NCI-H460 (cell line): ENCODE measurements around the gene ESF1. TPM values are rescaled to one million over a fixed set of nuclear protein-coding genes. Genes with fewer than 3 reads are reported as not detected.
"Not testable (repeated sequence)": the region's sequence is repeated elsewhere in the genome, so short reads cannot be mapped to it uniquely, and the experiment has no call there.

Experiments
- DNase-seq: peaks from one replicate; pipeline ENCODE4 v3.0.0-alpha.2; 2016; ENCODE audit warnings: low read depth; ENCODE audit errors: extremely low read depth
- total RNA-seq: library from RNA; depleted of rRNA; stranded (reverse); fragments of >200 nt; shearing (Covaris generic); gene quantifications from 2 replicates; pipeline ENCODE4 v1.2.3, GENCODE V29; 2014

Gene ESF1
- total RNA-seq, 1 experiment from 2014 or later = 28.9 TPM

DNA sequence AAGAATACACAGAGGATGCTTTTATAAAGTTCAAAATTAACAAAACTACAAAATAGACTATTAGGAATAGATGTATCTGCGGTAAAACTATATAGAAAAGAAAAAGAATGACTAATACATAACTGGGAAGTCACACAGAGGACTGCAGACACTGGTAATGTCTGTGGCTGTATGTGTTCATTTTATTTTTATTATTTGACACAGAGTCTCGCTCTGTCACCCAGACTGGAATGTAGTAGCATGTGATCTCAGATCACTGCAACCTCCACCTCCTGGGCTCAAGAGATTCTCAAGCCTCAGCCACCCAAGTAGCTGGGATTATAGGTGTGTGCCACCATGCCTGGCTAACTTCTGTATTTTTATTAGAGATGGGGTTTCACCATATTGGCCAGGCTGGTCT is 38.9 kb downstream of the ESF1 start:
- no peak for DNase-seq

DNA sequence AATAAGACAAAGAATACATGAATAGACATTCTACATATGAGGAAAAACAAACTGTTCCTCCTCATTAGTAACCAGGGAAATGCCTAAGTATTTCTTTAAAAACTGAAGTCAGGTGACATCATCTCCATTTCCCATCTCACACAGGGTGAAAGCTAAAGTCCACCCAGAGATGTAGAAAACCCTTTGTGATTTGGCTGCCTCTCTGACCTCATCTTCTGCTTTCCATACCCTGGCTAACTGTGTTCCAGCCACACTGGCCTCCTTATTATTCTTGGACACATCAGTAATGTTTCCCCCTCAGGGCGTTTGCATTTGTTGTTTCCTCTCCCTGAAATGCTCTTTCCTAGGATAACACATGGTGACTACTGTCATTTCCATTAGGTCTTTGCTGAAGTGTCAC is 40.4 kb downstream of the ESF1 start:
- DNase-seq = no peak

DNA sequence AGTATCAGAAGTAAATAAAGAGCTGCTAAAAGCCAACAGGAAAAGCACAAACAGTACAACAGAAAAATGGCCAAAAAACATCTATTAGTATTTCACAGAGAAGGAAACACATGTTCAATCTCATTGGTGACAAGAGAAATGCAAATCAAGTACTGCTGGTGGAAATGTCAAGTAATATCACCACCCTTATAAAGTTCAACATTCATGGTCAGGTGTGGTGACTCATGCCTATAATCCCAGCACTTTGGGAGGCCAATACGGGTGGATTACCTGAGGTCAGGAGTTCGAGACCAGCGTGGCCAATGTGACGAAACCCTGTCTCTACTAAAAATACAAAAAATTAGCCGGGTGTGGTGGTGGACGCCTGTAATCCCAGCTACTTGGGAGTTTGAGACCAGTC is 42.8 kb downstream of the ESF1 start:
- no peak for DNase-seq

DNA sequence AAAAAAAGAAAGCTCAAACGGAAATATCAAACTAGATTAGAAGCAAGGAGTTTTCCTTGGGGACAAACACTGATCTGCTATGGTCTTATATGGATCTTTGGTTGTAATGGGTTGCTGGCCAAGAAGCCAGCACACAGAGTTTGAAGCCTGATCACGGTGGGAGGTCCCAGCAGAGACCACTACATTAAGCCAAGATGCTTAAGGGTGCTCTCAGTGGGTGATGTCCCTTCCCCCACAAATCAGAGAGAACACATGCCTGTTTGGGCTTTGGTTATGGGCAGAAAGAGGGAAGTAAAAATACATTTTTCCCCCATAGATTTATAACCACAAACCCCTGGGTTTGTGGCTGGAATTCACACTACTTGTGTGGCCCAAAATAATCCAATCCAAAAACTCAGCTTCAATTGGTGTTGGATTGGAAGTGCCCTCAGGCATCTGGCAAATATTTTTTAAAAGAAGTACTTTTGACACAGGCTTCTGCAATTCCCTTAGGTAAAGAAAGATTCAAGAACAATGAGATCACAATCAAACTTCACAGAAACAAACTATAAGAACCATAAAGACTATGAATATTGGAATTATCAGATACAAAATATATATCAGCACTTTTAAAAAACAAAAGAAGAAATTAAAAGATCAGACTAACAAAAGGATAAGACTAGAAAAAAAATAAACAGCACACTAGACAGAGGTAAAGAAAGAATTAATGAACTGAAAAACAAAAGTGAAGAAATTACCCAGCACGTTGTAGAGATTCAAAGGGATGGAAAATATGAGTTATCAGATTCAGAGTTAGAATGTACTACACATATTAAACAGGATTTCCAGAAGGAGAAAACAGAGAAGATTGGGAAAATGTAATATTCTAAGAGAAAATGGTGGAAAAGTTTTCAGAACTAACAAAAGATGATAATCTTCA is 44.7 kb downstream of the ESF1 start:
- no peak for DNase-seq

DNA sequence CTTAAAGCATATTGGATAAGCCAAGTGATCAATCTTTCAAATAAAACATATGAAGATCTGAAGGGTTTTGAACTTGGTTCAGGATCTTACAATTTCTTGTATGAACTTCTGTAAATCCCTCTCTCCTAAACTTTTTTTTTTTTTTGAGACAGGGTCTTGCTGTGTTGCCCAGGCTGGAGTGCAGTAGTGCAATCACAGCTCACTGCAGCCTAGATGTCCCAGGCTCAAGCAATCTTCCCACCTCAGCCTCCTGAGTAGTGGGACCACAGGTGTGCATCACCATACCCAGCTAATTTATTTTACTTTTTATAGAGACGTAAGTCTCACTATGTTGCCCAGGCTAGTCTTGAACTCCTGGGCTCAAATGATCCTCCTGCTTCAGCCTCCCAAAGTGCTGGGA is 46.5 kb downstream of the ESF1 start:
- DNase-seq = not testable (repeated sequence)

DNA sequence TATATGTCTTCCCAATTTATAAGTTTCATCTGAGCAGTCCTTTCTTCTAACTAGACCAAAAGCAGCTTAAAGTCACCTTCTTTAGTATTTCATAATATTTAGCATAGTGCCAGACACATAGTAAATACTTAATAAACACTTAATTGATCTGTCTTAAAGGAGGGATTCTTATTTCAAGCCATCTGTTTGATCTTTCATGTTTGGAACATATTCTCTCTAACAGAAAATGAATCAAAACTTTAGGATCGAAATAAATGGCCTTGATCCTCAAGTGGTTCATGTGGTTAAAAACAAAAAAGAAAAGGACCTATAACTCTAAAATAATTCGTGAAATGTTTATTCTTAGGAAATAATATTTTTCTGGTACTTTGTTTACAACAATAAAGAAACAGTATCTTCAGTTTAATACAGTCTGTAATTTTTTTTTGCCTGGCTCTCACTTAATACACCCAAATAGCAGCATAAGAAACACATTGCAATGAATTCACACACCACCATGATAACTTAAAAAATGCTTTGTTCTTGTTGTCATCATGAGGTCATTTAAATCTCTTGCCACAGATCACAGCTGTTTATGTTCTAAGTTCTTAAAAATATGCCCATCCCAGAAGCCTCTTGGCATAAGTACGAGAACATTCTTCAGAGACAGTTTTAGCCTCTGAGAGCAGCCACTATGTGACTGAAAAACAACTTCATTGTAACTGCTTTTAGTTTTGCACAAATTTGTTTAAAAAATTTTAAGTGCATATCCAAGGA is 48.1 kb downstream of the ESF1 start:
- no peak for DNase-seq

DNA sequence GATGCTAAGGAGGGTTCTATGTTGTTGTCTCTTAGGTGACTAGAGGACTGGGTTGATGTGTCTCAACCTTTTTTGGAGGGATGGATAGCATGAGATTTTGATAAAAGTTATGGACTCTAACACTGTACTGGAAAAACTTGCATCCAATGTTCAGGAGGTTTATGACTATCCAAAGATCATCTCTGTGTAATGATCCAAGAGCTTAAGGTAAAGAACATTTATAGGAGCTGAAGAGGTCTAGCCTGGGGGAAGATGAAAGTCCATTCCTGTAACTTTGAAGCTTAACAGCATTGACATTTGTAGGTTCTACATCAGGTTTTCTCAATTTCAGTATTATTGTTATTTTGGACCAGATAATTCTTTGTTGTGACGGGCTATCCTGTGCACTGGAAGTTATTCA is 48.9 kb downstream of the ESF1 start:
- no peak for DNase-seq

DNA sequence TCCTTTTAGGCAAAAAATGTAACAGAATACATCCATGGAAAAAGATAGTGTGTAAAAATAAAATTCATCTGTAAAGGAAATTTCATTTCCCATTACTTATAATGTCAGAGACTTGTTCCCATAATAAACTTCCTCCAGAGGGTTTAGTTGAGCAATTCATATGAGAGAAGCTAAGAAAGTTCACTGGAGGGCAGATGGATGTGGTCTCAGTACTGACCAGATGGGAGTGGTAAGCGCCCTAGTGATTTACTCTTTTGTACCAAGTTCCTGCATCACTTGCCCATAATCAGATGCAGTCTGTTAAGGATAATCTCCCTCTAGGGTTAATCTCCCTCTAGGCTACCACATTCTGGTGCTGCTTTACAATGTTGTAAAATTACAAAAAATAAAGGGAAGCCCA is 61.7 kb downstream of the ESF1 start:
- DNase-seq = no peak

DNA sequence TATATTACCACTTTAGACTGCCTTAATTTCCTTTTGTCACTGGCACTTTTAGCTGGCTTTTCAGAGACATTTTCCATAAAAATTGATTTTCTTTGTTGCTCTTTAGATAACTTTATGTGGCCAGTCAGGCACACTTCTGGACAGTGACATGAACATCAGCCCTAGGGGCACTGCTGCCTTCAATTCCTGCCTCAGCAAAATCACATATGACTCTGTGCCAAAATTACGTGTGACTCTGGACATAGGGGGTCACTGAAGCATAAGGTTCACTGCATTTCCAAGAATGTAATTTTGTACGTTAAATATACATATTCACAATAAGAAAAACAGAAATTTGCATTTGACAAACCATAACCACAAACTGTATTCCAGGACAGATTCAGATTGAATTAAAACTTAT is 66.5 kb downstream of the ESF1 start:
- DNase-seq = no peak

DNA sequence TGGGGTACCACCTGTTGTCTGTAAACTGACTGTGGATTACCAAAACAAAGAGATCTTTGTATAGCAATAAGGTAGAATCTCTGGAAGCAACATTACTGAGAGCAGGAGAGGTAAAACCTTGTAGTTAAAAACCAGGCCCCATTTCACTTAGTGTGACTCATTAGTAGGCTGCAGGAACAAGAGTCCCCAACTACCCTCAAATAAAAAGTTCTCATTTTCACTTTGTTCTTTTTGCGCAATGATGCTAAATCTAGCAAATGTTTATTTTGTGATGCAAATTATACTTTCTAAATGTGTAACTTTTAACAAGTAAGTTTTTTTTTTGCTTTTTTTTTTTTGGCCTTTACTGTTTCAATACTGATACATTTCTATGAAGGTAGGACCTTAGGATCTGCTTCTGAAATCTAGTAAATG is 67.1 kb downstream of the ESF1 start:
- DNase-seq = no peak

DNA sequence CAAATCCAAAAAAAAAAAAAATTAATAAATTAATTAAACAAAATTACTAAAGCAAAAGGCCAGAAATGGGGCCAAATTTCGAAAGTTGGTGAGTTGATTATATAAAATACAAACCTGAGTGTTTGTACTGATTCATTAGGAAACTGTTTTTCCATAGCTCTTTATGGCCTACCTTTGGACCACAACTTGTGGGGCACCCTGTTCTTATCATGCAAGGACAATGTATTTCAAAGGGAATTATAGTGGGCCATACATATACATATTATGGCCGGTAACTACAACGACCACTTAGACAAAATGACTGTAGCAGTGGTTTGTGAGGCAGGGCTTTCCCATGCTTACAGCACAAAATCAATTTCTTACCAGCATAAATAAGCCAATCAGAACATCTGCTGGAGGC is 69.5 kb downstream of the ESF1 start:
- DNase-seq = no peak

DNA sequence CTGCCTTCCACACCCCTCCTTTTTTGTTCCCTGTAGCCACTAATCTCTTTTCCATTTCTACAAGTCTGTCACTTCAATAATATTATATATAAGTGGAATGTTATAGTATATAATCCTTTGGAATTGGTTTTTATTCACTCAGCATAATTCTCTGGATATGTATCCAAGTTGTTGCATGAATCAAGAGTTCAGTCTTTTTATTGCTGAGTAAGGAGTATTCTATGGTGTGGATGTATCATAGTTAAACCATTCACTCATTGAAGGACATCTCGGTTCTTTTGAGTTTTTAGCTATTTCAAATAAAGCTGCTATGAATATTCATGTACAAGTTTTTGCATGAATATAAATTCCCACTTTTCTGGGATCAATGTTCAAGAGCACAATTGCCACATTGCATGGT is 76.5 kb downstream of the ESF1 start:
- no peak for DNase-seq

DNA sequence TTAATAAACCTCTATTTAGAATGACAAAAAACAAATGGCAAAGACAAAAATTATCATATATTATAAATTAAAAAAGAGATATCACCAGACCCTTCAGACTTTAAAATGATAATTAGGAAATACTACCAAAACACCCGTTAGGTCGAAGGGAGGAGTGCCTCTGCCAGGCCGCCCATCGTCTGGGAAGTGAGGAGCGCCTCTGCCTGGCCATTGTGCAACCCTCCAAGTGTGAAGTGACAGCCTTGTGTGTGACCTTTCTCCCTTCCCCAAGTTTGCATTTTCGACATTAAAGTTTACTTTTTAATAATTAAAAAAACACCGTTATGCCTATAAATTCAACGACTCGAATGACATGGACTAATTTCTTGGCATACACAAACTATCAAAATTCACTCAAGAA is 81.5 kb downstream of the ESF1 start:
- DNase-seq = no peak

DNA sequence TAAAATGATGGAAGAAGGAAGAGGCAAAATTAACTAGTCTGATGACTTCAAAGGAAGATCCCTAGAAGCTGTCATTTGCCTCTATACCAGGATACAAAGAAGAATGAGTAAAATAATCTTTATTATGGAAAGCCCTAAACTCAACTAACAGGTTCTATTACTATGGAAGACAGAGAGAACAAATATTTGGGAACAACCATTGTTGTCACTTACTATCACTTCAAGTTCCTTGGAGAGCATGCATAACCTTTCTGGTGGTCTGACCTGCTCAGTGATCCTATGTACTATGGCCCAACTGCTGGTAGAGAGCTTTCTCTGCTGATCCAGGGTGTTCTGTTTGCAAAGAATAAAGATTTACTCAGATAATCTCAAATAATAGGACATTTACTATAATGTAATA is 83.2 kb downstream of the ESF1 start:
- DNase-seq = no peak

DNA sequence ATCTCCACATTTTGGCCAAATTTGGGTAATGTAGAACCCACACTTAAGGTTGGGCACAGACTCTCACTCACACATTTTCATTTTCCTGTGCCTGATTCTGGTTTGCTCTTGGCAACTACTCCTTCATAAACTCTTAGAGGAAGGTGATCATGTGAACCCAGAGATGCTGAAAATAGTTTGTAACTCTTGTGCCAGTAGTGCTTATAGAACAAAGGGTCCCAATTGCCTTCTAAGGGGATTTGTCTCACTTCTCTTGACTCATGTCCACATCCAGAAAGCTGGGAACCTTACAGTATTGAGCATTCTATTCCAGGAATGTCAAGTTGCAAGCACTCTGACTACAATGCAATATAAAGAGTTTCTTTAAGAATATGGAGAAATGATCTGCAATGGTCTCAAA is 84.0 kb downstream of the ESF1 start:
- no peak for DNase-seq

DNA sequence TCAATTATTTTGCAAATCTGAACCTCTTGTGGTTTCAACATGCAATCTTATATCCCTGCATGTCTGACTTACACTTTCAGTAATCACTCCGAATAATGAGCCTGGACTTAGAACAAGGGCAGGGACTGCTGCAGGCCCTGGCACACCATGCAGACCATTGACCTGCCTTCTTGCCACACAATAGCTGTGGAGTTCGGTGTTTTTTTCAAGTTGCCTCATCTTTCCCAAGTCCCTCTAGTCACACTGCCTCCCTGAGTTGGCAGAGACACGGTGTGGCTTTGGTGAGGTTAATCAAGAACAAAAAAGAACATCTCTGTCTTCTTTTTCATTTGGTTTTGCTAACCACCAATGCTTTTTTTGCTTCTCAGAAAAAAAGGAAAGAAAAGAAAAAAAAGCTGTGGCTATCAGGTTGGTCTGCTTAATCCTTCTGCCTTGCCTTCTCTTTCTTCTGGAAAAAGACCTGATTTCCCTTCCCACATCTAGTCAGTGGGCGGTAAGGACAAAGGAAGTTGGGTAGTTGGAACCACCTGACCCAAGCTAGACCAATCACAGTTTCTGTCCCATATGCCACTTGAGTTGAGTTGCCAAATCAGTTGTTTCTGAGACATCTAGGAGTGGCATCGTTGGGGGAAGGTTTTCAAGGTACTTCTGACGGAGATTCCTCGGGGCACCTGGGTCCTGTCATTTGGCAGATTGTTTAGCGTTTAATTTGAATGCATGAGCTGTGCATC is 90.1 kb downstream of the ESF1 start:
- no peak for DNase-seq

DNA sequence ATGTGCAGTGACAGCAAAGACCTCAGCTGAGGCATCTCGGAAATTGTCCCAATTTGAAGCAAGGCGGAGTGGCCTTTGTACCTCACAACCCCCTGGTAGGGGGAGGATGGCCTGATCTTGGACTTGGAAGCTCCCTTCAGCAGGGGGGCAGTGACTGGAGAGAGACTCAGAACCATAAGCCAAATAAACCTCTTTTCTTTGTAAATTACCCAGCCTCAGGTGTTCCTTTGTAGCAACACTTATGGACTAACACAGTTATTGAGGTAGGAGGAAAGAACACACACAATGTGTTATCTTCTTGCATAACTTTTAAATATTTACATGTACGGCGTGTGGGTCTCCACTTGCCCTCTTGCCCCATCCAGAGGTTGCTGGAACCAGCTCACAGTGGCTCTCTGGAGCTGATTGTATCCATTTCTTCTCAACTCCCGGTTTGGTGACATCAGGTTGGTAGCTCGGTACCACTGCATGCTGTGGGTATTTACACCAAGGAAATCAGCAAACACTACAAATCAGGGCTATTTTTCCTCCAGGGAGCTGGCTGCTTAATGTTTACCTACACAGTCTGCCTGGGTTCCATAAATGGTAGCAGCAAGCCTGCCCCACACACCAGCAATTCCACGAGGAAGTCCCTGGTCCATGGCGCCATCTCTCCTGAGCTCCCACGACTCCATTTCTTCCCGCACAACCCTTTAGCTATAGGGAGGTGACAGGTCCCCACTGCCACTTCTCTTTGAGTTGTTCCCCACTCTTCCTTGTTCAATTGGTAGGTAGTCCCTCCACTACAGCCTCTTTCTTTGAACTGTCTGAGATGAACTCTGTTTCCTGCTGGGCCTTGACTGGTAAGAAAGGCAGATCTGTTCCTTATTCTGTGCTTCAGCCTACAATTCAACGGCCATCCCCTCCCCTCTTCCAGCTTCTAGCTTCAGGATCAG is 91.7 kb downstream of the ESF1 start:
- no peak for DNase-seq

DNA sequence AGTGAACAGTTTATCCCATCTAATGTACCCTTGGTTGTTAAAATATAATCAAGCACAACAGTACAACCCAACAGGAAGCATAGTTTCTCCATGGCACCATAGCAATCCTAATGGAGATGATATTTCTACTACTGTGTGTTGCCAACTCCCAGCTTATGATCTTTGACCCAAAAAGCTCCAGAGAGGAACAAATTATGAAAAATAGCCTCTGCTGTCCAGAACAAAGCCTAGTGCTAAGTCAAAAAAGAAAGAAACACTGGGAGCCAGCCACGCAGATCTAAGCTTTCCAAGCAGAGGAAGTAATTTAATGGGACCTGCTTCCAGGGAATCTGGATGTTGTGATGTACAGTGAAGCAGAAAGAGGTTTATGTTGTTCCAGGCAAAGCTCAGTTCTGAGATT is 93.8 kb downstream of the ESF1 start:
- DNase-seq = no peak

DNA sequence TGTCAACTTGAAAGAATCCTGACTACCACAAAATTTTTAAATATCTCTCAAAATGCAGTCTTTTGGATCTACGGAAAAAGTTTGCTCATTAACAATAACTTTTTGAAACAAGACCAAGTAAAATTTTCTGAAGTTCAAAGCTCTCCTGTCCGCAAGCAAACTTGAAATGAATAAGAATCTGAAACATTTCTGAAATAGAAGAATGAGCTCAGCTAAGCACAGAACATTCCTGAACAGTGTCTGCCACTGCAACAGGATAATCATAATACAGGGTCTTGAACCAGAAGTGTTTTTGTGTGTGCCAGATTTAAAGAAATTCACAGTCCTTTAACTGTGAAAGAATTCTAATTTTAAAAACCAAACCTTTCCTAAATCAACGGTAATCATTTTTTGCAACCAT is 96.9 kb downstream of the ESF1 start:
- no peak for DNase-seq

DNA sequence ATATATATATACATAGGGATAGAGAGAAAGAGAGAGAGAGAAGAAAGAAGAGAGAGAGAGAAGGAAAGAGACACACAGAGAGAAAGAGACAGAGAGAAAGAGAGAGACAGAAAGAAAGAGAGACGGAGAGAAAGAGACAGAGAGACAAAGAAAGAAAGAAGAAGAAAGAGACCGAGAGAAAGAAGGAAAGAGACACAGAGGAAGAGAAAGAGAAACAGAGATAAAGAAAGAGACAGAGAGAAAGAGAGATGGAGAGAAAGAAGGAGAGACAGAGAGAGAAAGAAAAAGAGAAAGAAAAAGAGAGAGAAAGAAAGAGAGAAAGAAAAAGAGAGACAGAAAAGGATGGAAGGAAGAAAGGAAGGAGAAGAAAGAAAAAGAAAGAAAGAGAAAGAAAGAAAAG is 99.1 kb downstream of the ESF1 start:
- DNase-seq = no peak
